AG10803 (cell line): ENCODE results near the gene TTC7B.

ENCODE experiments used
- DNase-seq: peaks from one replicate; pipeline ENCODE4 v3.0.0; 2010; ENCODE audit warnings: low read depth
- H3K4me3 ChIP-seq: 2 replicates; pipeline ENCODE4 v1.5.1; 2011; ENCODE audit warnings: mild to moderate bottlenecking, low read length, control low read depth
- TF ChIP-seq, protein P1 (sequence below): conservative IDR thresholded peaks from 2 replicates; pipeline ENCODE4 v1.5.1; 2011; ENCODE audit warnings: mild to moderate bottlenecking, low read length, control low read depth, inconsistent platforms

Gene TTC7B

DNA sequence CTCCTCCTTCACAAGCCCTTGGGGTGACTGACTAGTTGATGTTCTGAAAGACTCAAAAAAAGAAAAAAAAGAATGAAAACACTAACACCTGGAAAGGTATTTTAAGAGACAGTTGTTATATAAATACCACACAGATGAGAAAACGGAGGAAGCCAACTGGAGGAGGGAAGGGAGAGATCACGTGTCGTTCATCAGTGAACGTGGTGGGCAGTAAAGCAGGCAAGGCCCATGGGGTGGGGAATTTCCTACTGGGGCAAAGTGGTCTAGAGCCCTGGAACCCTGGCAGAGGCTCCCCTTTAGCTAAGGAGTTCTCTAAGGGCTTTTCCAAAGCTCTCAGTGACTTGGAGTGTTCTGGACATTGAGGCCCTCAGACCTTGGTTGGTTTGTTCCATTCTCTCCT, 249.7 kb downstream of the TTC7B start:
- TF ChIP-seq, protein P1, sequence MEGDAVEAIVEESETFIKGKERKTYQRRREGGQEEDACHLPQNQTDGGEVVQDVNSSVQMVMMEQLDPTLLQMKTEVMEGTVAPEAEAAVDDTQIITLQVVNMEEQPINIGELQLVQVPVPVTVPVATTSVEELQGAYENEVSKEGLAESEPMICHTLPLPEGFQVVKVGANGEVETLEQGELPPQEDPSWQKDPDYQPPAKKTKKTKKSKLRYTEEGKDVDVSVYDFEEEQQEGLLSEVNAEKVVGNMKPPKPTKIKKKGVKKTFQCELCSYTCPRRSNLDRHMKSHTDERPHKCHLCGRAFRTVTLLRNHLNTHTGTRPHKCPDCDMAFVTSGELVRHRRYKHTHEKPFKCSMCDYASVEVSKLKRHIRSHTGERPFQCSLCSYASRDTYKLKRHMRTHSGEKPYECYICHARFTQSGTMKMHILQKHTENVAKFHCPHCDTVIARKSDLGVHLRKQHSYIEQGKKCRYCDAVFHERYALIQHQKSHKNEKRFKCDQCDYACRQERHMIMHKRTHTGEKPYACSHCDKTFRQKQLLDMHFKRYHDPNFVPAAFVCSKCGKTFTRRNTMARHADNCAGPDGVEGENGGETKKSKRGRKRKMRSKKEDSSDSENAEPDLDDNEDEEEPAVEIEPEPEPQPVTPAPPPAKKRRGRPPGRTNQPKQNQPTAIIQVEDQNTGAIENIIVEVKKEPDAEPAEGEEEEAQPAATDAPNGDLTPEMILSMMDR = no peak

GRCh38 chr14:90564496-90564895, 251.7 kb downstream of the TTC7B start:
- no peak for DNase-seq
- H3K4me3 ChIP-seq = no peak overlapping the region
- TF ChIP-seq, protein P1 = no peak

More for the DNA sequence above, 249.7 kb downstream of the TTC7B start:
- no peak for DNase-seq
- H3K4me3 ChIP-seq = no peak overlapping the region

- H3K4me3 ChIP-seq = no peak overlapping the region
- DNase-seq = no peak
- TF ChIP-seq, protein P1 = no peak
Measured at GRCh38 chr14:90562652-90563051, 253.6 kb downstream of the TTC7B start.

DNA sequence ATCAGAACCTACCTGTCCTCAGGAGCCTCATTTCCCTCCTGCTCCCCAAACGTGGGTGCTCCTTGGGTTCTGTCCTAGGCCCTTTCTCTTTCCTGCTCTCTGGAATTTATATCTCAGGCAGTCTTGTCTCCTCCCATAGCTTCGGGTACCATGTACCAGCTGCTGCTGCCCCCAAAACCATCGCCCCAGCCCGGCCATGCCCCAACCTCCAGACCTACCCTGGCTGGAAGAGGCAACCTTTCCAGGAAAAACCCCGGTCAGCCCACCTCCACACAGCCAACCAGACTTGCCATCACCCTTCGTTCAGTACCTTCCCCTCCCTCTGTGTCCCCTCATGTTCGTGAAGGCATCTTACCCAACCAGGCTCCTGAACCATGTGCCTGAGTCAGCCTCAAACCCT, 254.3 kb downstream of the TTC7B start:
- DNase-seq = no peak
- no peak overlapping the region for H3K4me3 ChIP-seq
- TF ChIP-seq, protein P1 = no peak

DNA sequence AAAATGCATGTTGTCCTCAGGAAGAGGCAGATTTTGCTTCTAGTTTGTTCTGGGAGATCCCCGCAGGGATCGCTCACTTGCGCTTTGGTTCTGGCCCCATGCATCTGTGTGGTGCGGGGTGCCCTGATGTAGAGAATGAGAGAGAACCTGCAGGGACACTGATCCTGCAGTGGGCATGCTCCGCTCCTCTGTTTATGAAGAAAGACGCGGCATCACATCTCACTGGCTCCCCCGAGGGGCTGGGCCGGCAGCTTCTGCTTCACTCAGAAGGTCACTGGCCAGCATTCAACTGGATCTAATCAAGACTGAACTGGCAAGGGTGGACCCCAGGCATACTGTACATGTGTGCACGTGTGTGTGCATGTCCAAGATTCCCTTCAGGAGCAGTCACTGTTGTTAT, 255.2 kb downstream of the TTC7B start:
- DNase-seq = no peak
- TF ChIP-seq, protein P1 = no peak
- no peak overlapping the region for H3K4me3 ChIP-seq

DNA sequence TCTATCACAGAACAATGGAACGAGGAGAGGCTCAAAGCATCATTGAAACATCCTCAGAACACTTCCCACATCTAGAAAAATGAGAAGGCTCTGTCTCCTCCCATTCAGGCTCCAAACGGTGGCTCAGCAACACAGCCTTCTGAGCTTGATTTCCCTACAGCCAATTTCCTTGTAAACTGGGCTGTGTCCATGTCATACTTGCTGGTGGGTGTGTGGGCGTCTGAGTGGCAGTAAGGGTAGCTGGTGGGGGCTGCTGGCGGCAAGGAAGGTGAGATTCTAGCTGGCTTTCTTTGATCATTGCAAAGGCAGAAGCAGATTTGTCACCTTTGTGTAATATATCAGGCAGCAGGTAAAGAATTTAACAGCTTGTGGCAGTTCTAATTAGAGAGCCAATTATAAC, 255.7 kb downstream of the TTC7B start:
- TF ChIP-seq, protein P1 = no peak
- DNase-seq = no peak
- H3K4me3 ChIP-seq = no peak overlapping the region

DNA sequence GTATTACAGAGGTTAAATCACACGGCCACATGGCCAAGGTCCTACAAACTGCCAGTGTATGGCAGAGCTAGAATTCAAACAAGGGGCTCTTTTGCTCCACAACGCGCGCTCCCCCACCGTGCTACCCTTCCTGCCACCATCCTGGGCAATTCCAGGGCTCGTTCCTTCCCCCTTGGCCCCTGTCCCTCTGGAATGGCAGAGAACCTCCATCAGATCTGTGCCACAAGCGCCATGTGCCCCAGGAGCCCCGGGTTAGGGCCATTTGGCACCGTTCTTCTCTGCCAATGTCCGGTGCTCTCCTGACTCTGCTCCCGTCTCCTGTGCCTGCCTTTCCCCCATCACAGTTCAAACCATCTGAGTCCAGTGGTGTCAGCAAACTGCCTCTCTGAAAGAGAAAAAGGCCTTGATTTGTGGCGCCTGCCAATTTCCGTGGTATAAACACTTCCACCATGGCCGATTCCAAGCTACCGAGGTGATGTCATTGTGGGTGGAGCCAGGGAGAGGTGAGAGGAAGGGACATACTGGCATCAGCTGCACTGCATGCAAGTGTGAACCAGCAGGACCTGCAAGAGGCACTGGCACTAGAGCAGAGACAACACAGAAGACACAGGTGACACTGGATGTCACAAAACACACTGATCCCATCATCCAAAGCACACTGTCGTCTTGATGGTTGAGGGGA, 256.3 kb downstream of the TTC7B start:
- DNase-seq = no peak

More for the DNA sequence above, 256.3 kb downstream of the TTC7B start:
- H3K4me3 ChIP-seq = no peak overlapping the region
- TF ChIP-seq, protein P1 = no peak
